ENCODE measurements around the gene FKBP15.

The FKBP15 gene

GRCh38 chr9:113139225-113139829 is 81.8 kb downstream of the FKBP15 start:
- no peak for DNase-seq (ENCODE audit: low read depth)
- H3K4me3 ChIP-seq (ENCODE audit: low read length) = no peak overlapping the region
- TF ChIP-seq, protein P1, sequence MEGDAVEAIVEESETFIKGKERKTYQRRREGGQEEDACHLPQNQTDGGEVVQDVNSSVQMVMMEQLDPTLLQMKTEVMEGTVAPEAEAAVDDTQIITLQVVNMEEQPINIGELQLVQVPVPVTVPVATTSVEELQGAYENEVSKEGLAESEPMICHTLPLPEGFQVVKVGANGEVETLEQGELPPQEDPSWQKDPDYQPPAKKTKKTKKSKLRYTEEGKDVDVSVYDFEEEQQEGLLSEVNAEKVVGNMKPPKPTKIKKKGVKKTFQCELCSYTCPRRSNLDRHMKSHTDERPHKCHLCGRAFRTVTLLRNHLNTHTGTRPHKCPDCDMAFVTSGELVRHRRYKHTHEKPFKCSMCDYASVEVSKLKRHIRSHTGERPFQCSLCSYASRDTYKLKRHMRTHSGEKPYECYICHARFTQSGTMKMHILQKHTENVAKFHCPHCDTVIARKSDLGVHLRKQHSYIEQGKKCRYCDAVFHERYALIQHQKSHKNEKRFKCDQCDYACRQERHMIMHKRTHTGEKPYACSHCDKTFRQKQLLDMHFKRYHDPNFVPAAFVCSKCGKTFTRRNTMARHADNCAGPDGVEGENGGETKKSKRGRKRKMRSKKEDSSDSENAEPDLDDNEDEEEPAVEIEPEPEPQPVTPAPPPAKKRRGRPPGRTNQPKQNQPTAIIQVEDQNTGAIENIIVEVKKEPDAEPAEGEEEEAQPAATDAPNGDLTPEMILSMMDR (conservative IDR thresholded peaks at IDR 0.05; ENCODE audit: low read length) = no peak

DNA sequence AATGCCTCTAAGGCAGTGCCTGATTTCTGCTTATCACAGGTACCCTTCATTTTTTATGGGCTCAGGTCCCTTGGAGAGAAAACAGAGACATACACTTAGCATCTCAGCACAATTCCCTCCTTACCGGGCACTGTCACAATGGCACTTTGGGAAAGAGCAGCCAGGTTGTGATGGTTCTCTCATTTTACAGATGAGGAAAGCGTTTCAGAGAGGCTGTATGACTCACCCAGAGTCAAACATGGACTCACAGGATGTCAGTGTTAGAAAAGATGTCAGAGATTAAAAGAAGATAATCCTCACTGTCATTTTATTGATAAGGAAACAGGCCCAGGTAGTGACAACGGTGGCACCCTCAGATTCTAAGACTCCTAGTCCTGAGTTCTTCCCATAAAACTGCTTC is 82.3 kb downstream of the FKBP15 start:
- no peak overlapping the region for H3K4me3 ChIP-seq (ENCODE audit: low read length)
- no peak for DNase-seq (ENCODE audit: low read depth)
- TF ChIP-seq, protein P1 (conservative IDR thresholded peaks at IDR 0.05; ENCODE audit: low read length) = no peak

GRCh38 chr9:113137196-113138168 is 83.6 kb downstream of the FKBP15 start:
- no peak for DNase-seq (ENCODE audit: low read depth)
- TF ChIP-seq, protein P1 (conservative IDR thresholded peaks at IDR 0.05; ENCODE audit: low read length) = no peak
- H3K4me3 ChIP-seq (ENCODE audit: low read length) = no peak overlapping the region

DNA sequence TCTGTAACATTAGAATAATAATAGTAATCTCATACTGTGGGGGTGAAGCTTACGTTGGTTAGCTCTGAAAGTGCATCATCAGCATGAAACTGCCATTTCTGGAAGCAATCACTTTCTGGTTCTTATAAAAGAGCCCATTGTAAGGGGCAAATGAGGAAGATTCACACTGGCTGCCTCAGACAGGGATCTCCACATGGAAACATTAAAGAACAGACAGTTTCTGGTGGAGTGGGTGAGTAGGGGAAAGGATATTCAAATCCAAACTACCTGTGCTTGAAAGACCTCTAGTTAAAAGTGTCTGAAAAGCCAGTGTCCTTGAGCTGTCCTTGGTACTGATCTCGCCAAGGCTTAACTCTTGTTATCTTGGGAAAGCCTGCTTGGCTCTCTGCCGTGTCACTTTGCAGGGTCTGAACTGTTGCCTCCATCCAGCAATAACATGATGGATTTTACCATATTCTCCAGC is 89.4 kb downstream of the FKBP15 start:
- TF ChIP-seq, protein P1 (conservative IDR thresholded peaks at IDR 0.05; ENCODE audit: low read length) = no peak
- no peak overlapping the region for H3K4me3 ChIP-seq (ENCODE audit: low read length)
- no peak for DNase-seq (ENCODE audit: low read depth)

DNA sequence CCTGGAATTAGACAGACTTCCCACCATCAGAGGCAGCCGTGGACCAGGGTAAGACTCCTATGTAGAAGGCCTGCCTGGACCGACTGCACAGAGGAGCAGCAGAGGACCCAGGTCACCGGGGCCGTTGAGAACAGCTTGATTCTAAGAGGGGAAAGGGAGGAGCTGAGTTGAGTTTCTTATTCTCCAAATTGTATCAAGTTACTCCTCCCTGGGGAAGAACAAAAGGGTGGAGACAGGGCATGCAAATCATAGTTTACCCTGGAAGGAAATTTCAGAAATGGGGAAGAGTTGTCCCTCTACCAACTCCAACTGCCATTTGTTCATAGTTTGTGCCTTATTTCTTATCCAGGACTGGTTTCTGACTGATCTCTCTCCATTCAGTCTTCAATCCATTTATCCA is 91.2 kb downstream of the FKBP15 start:
- no peak for DNase-seq (ENCODE audit: low read depth)
- TF ChIP-seq, protein P1 (conservative IDR thresholded peaks at IDR 0.05; ENCODE audit: low read length) = no peak
- no peak overlapping the region for H3K4me3 ChIP-seq (ENCODE audit: low read length)

DNA sequence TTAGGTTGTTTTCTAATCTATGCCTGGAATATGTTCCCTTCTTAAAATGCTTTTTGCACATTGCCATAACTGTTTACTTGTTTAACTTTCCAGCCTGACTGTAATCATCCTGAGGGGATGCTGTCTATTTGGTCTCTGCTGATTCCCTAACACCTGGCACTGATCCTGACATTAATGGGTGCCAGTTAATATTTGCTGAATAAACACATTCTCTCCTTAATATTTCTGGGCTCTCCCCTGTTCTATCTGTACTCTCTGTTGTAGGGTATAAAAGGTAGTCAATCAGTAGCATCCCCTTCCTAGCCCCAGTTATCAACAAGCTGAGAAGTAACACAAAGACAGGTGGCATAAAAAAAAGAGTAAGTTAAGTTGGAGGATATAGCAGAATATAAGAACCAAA is 91.6 kb downstream of the FKBP15 start:
- H3K4me3 ChIP-seq (ENCODE audit: low read length) = no peak overlapping the region
- no peak for DNase-seq (ENCODE audit: low read depth)
- TF ChIP-seq, protein P1 (conservative IDR thresholded peaks at IDR 0.05; ENCODE audit: low read length) = no peak
